ENCODE measurements around the gene TMEM163.

DNA sequence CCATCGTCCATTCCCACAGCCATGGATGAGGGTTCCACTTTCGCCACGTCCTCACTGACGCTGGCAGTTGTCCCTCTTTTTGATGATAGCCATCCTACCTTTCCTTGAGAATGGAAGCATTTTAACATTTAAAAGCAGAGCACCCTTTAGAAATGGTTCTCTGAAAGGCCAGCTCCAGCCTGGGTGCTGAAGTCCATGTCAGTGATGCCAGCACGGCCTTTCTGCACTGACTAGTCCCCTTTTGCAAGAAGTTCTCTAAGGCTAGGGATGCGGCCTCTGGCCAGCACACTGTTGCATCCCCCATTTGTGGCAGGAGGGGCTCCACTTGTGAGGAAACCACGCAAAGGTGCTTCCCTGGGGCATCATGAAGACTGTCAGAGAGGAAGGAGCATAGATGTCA, 261.4 kb downstream of the TMEM163 start:
- TF ChIP-seq, protein P1, sequence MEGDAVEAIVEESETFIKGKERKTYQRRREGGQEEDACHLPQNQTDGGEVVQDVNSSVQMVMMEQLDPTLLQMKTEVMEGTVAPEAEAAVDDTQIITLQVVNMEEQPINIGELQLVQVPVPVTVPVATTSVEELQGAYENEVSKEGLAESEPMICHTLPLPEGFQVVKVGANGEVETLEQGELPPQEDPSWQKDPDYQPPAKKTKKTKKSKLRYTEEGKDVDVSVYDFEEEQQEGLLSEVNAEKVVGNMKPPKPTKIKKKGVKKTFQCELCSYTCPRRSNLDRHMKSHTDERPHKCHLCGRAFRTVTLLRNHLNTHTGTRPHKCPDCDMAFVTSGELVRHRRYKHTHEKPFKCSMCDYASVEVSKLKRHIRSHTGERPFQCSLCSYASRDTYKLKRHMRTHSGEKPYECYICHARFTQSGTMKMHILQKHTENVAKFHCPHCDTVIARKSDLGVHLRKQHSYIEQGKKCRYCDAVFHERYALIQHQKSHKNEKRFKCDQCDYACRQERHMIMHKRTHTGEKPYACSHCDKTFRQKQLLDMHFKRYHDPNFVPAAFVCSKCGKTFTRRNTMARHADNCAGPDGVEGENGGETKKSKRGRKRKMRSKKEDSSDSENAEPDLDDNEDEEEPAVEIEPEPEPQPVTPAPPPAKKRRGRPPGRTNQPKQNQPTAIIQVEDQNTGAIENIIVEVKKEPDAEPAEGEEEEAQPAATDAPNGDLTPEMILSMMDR (IDR thresholded peaks at IDR 0.05) = no peak
- TF ChIP-seq POLR2A (IDR thresholded peaks at IDR 0.05) (no peak), POLR2AphosphoS5 (IDR thresholded peaks at IDR 0.05) (no peak)
